ENCODE measurements around the gene OR6A2. TPM values are rescaled to one million over a fixed set of nuclear protein-coding genes. Genes with fewer than 3 reads are reported as not detected.

Gene OR6A2
- total and polyA plus RNA-seq, 2 experiments from 2014 or later = 0.20 TPM; not detected in 1

DNA sequence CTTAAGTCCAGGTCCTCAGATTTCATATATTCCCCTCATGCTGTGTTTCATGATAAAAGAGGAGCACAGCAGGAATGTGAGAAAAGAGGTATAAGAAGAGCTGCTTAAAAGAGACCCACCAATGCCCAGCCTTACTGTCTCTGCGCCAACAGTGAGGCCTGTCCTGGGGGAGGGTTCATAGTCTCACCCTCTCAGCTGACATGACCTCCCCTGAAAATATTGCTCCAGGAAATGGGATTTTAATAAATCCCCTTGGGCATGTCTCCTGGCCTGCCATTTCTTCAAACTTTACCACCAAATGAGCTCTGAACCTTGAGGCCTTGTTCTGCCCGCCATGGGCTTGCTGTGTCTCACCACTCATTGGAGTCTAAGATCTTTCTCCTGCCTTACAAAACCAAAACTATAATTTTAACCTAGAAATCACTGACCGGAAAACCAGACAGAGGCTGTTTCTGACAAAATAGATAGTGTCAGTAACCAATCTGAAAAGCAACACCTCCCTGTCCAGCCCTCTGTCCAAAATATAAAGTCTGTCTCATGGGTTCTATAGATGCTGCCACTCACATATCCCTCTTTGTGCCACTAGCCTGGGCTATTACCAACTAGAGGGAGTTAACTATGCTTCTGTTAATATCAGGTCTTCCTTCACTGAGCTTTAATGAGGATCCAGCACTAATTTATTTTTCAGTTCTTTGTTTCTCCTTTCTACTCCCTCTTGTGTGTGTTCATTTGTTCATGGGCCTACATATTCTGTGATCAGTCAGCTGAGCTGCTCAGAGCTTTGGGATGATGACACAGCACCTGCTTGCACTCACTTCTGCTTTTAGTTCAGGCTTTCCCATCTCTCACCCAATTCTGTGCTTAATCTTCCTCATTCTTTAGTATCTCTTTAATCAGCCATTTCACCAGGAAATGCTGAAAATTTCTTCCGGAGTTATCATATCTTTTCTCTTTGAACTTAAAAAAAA, 27.3 kb downstream of the OR6A2 start, which contains the start of gene OR2AG2:
OR2AG2 (minus strand) TSS at position 51 of the 968 bp plus-strand sequence. CDS start 3,019 bp downstream, outside the sequence.
- Histone ChIP-seq H3K9me3 (ENCODE audit: low read depth) (no peaks in the 10 kb centered on the region), H3K4me1 (ENCODE audit: insufficient read depth) (no peaks in the 10 kb centered on the region), H3K79me2 (no peaks in the 10 kb centered on the region), H3K4me3 (no peak within 1 kb of the TSS), H3K36me3 (replicated peaks; ENCODE audit: insufficient read depth, low read depth) (no peaks in the 10 kb centered on the region), H3K27ac (no peak within 1 kb of the TSS), H2AFZ (no peak within 1 kb of the TSS), H3K9me2 (replicated peaks; ENCODE audit: insufficient read depth) (no peaks in the 10 kb centered on the region), H3K4me2 (no peak within 1 kb of the TSS), H3K27me3 (no peaks in the 10 kb centered on the region), H4K20me1 (ENCODE audit: insufficient read depth, poor library complexity, severe bottlenecking) (no peaks in the 10 kb centered on the region)
- TF ChIP-seq EZH2 (IDR thresholded peaks at IDR 0.05; ENCODE audit: borderline replicate concordance) = no peak
- TF ChIP-seq EZH2phosphoT487 (IDR thresholded peaks at IDR 0.05; ENCODE audit: low read depth, severe bottlenecking, unreplicated experiment) = no peak
- TF ChIP-seq, protein P1, sequence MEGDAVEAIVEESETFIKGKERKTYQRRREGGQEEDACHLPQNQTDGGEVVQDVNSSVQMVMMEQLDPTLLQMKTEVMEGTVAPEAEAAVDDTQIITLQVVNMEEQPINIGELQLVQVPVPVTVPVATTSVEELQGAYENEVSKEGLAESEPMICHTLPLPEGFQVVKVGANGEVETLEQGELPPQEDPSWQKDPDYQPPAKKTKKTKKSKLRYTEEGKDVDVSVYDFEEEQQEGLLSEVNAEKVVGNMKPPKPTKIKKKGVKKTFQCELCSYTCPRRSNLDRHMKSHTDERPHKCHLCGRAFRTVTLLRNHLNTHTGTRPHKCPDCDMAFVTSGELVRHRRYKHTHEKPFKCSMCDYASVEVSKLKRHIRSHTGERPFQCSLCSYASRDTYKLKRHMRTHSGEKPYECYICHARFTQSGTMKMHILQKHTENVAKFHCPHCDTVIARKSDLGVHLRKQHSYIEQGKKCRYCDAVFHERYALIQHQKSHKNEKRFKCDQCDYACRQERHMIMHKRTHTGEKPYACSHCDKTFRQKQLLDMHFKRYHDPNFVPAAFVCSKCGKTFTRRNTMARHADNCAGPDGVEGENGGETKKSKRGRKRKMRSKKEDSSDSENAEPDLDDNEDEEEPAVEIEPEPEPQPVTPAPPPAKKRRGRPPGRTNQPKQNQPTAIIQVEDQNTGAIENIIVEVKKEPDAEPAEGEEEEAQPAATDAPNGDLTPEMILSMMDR (IDR thresholded peaks at IDR 0.05; ENCODE audit: poor library complexity) = no peak
- DNase-seq (ENCODE audit: low spot score) = no peak
- WGBS (ENCODE audit: low lambda C conversion rate, missing lambda C conversion rate) = 72% methylated on average over 4 of the region's 4 CpGs

DNA sequence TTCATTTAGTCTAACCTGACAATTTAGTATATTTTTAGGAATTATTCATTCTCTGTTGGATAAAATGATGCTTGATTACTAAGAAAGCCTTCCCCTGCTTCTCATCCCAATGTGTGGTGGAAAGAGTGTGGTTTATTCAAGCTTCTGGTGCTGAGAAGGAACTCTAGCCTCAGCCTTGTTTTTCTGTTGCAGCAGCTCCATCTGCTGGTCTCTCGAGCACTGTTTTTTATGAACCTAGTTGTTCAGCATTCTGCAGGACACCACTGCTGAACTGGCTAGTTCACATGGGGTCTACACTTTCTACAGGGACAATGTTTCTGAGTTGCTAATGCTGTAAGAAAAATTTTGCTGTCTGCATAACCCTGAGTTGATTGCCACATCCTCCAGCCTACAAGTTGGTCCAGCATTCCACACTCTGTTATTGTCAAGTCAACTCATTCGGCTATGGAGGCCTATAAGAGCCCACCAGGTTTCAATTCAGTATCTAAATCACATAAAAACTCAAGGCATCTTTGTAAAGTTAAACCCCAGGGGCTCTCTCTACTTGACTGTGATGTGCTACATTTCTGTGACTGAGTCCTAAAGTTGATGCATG, 42.0 kb downstream of the OR6A2 start:
- no peaks in the 10 kb centered on the region for H3K79me2 ChIP-seq
- no peaks in the 10 kb centered on the region for H3K4me1 ChIP-seq (ENCODE audit: insufficient read depth)
- DNase-seq (ENCODE audit: low spot score) = peak; percentile 78
- H3K27me3 ChIP-seq = no peaks in the 10 kb centered on the region
- no peak overlapping the region for H2AFZ ChIP-seq
- no peaks in the 10 kb centered on the region for H4K20me1 ChIP-seq (ENCODE audit: insufficient read depth, poor library complexity, severe bottlenecking)
- no peaks in the 10 kb centered on the region for H3K36me3 ChIP-seq (replicated peaks; ENCODE audit: insufficient read depth, low read depth)
- TF ChIP-seq, protein P1 (IDR thresholded peaks at IDR 0.05; ENCODE audit: poor library complexity) = peak; percentile 74
- TF ChIP-seq EZH2 (IDR thresholded peaks at IDR 0.05; ENCODE audit: borderline replicate concordance) = no peak
- TF ChIP-seq EZH2phosphoT487 (IDR thresholded peaks at IDR 0.05; ENCODE audit: low read depth, severe bottlenecking, unreplicated experiment) = no peak
- 48% methylated on average over 2 of the region's 2 CpGs for WGBS (ENCODE audit: low lambda C conversion rate, missing lambda C conversion rate)
- H3K9me2 ChIP-seq (replicated peaks; ENCODE audit: insufficient read depth) = no peaks in the 10 kb centered on the region
- no peak overlapping the region for H3K27ac ChIP-seq
- H3K9me3 ChIP-seq (ENCODE audit: low read depth) = no peaks in the 10 kb centered on the region
- H3K4me3 ChIP-seq = no peak overlapping the region
- no peak overlapping the region for H3K4me2 ChIP-seq

DNA sequence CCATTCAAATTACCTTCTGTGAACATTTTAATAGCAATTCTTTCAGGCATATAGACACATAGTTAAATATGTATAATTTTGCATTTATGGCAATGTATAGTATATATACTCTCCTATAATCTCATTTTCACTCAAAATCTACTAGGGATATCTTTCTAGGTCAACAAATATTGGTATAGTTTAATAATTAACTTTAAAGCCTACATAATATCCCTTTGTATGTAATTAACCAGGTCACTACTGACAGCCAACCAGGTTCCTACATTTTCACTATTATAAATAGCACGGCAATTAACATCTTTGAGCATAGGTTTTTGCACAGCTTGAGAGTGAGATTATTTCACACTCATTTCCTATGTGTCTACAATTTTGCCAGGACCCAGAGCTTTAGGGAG, 43.5 kb downstream of the OR6A2 start:
- no peaks in the 10 kb centered on the region for H3K36me3 ChIP-seq (replicated peaks; ENCODE audit: insufficient read depth, low read depth)
- TF ChIP-seq, protein P1 (IDR thresholded peaks at IDR 0.05; ENCODE audit: poor library complexity) = no peak
- no peak for TF ChIP-seq EZH2 (IDR thresholded peaks at IDR 0.05; ENCODE audit: borderline replicate concordance)
- TF ChIP-seq EZH2phosphoT487 (IDR thresholded peaks at IDR 0.05; ENCODE audit: low read depth, severe bottlenecking, unreplicated experiment) = no peak
- no peak overlapping the region for H3K4me3 ChIP-seq
- no peaks in the 10 kb centered on the region for H3K27me3 ChIP-seq
- H3K9me3 ChIP-seq (ENCODE audit: low read depth) = no peaks in the 10 kb centered on the region
- no peak overlapping the region for H3K27ac ChIP-seq
- 59% methylated on average over 1 of the region's 1 CpG for WGBS (ENCODE audit: low lambda C conversion rate, missing lambda C conversion rate)
- no peaks in the 10 kb centered on the region for H3K79me2 ChIP-seq
- DNase-seq (ENCODE audit: low spot score) = no peak
- no peaks in the 10 kb centered on the region for H4K20me1 ChIP-seq (ENCODE audit: insufficient read depth, poor library complexity, severe bottlenecking)
- no peaks in the 10 kb centered on the region for H3K9me2 ChIP-seq (replicated peaks; ENCODE audit: insufficient read depth)
- H2AFZ ChIP-seq = no peak overlapping the region
- H3K4me2 ChIP-seq = no peak overlapping the region
- H3K4me1 ChIP-seq (ENCODE audit: insufficient read depth) = no peaks in the 10 kb centered on the region
